ENCODE data around the gene UGGT1.
"Not testable (repeated sequence)": the region's sequence is repeated elsewhere in the genome, so short reads cannot be mapped to it uniquely, and the experiment has no call there.

UGGT1 gene

DNA sequence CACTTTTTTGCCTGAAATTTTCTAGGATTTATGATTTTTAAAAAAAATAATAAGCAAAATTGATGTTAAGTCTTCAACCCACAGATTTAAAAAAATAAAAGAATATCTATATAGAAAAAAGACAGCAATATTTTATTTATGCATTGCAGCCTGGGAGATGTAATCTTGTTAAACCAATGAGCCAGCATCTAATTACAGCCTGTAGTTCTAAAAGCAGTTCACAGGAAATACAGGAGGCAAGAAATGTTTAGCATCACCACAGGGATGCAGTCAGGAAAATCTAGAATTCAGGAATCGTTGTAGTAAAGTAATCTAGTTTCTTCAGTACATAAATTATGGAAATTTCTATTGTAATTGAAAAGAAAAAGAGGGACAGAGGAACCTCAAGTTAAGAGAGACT, 17.2 kb downstream of the UGGT1 start:
- no peak for DNase-seq

DNA sequence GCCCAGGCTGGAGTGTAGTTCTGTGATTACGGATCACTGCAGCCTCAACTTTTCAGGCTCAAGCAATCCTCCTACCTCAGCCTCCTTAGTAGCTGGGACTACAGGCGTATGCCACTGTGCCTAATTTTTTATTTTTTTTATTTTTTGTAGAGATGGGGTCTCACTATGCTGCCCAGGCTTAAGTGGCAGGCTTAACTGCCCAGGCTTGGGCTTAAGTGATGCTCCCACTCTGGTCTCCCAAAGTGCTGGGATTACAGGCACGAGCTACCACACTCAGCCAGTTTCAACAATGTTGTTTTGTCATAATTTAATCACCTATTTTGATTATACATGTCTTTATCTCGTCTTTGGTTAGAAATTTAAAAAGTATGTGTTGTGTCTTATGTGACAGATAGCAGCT, 18.2 kb downstream of the UGGT1 start:
- DNase-seq: no peak

DNA sequence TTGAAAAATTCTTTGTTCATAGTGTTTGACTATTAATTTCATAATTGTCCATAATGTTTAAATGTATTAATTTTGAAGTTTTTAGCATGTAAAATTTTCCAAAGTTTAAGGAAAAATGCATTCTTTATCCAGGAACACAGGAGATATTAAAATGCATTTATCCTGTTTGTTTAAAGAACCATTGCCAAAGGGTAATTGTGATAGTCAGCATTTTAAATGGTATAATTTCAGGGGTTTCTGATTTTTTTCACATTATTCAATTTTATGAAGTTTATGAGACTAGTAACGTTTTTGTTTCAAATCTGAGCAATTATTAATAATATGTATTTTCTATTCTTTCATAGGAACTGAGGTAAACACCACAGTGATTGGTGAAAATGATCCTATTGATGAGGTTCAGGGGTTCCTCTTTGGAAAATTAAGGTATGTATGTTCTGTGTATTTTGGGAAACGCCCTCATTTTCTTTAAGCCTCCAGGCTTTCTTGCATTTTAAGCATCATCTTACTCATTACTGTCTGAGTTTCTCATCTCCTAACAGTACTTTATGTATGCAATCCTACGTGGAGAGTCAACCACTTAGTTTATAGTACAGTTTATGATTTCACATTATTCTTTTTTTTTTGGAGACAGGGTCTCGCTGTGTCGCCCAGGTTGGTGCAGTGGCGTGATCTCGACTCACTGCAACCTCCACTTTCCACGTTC, 25.1 kb downstream of the UGGT1 start:
- DNase-seq: no peak

DNA sequence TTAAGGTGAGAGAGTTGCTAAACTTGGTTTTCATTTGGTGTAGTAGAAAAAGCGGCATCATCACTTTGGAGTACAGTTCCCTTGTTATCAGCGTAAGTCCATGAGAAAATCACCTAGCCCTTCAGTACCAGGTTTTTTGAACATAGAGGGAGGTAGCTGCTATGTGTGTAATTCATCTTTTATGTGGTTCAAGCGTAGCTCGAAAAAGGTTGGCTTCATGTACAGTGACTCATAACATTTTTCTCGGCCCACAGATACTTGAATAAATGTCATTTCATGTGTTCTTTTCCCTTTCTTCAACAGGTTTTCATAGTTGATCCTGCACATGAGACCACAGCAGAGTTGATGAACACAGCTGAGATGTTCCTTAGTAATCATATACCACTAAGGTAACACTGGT, 43.6 kb downstream of the UGGT1 start:
- DNase-seq: no peak

DNA sequence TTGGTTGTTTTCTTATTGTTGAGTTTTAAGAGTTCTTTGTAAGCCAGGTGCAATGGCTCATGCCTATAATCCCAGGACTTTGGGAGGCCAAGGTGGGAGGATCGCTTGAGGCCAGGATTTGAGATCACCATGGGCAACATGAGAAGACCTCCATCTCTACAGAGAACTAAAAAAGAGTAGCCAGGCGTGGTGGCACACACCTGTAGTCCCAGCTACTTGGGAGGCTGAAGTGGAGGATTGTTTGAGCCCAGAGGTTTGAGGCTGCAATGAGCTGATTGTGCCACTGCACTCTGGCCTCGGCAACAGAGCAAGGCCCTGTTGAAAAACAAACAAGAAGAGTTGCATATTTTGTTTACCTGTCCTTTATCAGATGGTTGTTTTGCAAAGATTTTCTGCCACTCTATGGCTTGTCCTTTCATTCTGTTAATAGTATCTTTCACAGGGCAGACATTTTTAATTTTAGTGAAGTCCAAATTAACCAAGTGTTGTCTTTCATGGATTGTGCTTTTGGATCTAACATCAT, 46.2 kb downstream of the UGGT1 start:
- no peak for DNase-seq

DNA sequence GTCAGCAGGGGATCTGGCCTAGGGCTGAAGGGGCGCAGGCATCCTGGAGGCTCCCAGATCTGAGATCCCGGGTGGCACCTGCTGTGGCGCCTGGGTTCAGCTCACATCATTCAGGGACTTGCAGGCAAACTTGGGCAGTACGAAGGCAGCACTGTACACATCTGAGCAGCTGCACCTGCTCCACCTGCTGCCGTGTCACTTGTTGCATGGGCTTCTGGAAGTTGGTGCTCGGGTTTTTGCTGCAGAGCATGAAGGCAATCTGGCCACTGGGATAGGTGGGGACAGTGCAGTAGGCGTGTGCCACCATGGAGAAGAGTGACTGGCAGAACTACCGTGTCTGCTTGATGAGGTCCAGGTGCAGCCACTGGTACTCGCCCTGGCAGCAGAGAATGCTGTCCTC, 48.6 kb downstream of the UGGT1 start:
- no peak for DNase-seq

DNA sequence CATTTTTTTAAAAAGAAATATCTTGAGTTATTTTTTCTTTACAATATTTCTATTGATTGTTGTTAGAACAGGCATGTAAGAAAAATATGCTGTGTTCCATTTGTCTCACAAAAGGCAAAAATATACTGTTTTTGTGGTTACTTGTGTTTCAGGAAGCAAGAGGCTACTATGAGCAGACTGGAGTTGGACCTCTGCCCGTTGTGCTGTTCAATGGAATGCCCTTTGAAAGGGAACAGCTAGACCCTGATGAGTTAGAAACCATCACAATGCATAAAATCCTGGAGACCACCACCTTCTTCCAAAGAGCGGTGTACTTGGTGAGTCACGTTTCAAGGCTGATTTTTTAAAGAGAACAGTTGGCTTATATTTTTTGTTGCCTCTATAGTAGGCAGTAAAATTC, 54.7 kb downstream of the UGGT1 start:
- DNase-seq: no peak

DNA sequence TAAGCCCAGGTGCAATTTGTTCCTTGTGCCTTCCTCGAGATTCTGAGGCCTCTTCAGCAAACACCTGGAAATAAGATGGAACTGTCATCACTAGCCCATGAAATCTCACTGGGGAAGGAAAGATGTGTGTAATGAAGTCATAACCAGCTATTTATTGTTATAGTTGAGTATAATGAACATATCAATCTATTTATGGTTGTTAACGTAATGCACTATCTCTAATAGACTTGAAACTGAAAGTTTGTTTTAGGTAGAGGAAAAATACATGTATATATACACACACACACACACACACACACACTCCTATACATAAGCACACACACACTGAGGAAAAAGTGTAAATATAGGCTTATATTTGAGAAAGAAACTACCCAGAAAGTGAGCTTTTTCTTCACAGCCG, 62.8 kb downstream of the UGGT1 start:
- DNase-seq: no peak

DNA sequence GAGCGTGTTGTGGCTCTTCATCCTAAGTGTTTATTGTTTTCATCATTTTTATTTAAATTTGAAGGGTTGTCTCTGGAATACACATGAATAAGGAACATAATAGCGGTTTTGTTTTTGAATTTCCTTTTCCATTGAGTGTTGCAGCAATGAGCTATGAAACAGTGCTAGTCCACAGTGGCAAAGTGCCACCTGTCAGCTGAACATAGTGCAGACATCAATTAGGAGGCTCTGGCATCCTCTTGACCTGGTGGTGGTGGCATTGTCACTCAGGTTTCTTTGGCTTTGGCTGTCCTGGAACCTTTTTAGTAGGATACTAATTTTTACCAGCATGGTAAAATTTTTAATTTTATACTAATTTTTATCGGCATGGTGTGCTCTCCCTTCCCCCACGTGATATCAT, 63.2 kb downstream of the UGGT1 start:
- no peak for DNase-seq

DNA sequence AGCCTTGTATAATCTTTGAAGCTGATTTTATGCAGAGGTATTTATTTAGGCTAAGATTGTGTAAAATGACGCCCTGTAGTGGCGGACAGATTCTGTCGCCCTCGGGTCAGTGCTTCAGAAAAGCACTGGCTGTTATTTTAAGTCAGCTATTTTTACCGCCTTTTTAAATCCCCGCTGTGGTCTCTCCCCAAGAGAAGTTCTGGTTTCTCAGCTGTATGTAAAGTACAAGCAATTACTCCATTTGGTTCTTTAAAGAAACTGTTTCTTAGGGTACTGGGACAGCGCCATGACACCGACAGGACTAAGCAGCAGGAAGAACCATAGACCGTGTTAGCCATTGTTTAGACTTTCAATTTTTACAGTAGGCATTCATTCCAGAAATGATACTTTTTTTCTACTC, 65.0 kb downstream of the UGGT1 start:
- no peak for DNase-seq

DNA sequence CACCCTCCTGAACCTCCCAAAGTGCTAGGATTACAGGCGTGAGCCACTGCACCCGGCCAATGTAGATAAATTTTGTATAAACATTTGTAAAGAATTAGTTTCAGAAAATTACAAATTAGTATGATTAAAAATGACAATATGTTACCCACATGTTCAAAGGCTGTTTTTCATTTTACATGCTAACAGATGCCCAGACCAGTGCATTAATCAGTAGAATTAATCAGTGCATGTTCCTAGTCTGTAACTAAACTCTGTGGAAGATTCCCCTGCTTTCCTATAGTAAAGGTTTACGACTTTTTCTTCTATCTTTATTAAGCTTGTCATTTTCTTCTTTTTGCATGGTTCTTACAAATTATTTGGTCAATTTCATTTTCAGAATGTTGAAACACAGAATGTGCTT, 65.8 kb downstream of the UGGT1 start:
- DNase-seq: no peak

DNA sequence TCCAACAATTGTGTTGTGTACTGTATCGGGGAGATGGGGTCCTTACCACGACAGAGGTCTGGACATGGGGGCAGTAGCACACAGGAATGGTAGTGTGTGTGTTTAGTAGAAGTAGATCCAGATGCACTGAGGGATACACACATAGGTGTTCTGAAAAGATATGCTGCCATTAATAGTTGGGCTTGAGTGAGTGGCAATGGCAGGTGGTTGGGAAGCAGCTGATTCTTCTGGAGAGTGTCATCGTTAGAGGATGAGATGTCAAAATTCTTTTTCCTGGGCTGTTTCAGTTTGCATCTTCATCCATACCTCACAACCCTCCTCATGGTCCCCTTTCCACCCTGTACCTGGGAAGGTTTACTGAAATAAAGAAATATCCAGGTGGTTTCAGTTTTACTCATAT, 66.6 kb downstream of the UGGT1 start:
- no peak for DNase-seq

DNA sequence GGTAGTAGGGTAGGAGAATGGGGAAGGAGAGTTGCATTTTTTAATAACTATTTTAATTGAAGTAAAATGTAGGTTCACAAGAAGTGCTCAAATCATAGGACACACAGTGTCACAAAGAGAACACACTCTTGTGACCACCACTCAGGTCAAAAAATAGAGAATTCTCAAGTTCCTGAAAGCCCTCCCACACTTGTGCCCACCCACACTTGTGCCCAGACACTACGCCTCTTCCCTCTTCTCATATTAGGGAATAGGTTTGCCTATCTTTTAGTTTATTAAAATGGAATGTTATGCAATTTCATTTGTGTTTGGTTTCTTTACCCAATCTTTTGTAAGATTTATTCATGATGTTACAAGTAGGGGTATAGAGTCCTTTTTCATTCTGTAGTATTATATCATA, 67.2 kb downstream of the UGGT1 start:
- no peak for DNase-seq

DNA sequence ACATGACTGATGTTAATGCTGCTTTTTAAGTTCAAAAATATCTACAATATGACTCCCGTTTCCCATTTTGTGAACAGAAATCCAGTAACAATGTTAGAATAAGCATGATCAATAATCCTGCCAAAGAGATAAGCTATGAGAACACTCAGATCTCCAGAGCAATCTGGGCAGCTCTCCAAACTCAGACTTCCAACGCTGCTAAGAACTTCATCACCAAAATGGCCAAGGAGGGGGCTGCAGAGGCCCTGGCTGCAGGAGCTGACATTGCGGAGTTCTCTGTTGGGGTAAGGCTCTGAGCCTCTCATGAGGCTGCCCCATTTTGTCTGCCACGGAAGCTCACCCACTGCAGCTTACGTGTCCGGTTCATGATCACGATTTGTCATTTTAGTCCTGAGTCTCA, 68.4 kb downstream of the UGGT1 start:
- no peak for DNase-seq

DNA sequence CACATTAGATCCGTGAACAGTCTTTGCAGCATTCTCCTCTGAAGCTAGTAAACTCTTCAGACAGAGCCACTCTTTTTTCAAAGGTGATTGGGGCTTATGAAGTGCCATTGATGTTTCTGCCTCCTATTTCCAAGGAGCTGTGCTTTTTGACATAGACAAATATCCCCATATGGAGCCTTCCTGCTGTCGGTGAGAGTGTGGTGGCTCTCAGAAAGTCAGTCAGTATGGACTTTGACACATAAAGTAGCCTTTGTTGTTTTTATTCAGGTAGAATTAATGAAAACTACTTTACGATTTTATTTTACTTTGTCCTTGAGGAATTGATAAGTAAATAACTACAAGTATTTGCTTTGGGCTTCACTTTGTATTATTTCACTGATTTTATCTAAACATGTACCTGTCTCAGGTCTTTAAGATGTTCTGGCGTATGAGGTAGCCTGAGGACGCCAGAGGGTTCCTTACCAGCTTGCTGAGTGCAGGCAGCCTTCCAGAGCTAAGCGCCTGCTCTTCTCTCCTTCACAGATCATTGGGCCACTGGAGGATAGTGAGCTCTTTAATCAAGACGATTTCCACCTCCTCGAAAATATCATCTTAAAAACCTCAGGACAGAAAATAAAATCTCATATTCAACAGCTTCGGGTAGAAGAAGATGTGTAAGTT, 69.7 kb downstream of the UGGT1 start:
- no peak for DNase-seq

DNA sequence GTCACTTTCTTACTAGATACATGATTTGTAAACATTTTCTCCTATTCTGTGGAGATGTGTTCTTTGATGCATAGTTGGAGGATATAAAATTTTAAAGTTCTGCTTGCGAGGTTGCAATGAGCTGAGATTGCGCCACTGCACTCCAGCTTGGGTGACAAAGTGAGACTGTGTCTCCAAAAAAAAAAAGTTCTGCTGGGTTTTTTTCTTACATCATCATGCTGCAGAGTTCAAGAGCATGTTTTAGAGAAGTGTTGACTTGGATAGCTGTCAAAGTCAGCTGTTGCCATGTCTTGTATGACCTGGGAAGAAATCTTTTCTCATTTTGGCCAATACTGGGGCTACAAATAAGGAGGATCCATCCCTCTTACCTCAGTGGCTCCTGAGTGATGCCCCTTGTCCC, 71.3 kb downstream of the UGGT1 start:
- DNase-seq: no peak

DNA sequence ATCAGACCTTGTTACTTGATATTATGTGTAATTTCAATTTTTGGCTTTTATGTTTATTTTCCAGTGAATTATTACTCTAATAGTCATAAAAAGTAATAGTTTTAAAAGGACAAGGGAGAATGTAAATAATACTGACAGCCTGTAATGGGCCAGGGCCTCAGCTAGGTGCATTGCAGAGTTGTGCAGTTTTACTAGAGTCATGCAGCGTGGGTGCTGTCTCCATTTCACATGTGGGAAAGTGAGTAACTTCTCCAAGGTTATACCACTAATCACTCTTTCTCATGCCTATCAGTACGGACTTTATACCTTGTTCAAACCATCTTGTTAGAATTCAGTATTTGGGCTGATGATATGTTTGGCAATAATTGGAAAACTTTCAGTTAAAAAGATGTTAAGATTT, 73.3 kb downstream of the UGGT1 start:
- DNase-seq: no peak

DNA sequence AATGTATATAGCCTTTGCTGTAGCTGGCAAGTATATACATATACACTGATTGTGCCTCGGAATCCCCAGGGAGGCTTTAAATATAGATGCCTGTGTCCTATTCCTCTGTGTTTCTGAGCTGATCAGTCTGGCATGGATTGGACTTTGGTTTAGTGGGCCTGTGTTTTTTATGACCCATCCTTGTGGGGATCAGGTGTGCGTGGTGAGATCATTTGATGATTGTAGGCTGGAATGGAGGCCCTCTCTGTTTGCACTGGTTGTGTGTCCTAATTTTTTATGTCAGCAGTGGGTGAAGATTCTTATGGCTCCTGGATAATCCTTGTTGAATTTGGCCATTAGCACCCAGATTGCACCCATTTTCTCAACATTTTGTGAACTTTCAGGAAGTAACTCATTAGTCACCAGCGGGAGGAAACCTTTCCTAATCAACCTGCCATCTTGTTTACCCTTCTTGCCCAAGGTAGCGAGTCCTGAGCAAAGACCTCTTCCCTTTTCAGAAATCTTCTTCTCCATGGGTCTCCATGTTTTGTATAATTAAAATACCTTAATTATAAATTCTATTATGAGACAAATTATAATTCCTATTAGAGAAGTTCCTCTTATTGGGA, 75.8 kb downstream of the UGGT1 start:
- DNase-seq: no peak

DNA sequence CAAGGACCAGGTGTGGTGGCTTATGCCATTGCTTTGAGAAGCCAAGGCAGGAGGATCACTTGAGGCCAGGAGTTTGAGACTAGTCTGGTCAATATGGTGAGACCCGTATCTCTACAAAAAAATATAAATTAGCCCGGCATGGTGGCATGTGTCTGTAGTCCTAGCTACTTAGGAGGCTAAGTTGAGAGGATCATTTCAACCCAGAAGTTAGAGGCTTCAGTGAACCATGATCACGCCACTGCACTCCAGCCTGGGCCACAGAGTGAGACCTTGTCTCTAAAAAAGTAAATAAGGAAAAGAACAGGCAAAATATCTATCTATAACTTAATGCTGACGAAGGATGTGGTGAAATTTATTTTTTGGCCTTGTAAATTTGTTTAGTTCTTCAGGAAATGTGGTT, 78.1 kb downstream of the UGGT1 start:
- no peak for DNase-seq

DNA sequence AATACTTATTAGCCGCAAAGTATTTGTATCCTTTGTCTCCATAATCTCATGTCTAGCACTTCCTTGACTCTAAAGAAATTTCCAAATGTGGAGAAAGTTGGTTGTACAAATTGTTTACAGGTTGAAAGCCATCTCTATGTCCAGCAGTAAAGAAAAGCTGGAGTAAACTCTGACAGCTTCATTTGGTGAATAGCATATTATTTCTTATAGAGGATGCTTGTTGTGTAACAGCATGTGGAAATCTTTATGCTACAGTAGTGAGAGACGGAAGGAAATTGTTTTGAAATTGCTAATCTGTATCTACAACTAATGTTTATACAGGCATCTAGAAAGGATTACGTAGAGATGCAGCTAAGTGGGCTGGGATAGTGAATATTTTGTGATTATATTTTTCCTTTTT, 78.5 kb downstream of the UGGT1 start:
- DNase-seq: no peak

DNA sequence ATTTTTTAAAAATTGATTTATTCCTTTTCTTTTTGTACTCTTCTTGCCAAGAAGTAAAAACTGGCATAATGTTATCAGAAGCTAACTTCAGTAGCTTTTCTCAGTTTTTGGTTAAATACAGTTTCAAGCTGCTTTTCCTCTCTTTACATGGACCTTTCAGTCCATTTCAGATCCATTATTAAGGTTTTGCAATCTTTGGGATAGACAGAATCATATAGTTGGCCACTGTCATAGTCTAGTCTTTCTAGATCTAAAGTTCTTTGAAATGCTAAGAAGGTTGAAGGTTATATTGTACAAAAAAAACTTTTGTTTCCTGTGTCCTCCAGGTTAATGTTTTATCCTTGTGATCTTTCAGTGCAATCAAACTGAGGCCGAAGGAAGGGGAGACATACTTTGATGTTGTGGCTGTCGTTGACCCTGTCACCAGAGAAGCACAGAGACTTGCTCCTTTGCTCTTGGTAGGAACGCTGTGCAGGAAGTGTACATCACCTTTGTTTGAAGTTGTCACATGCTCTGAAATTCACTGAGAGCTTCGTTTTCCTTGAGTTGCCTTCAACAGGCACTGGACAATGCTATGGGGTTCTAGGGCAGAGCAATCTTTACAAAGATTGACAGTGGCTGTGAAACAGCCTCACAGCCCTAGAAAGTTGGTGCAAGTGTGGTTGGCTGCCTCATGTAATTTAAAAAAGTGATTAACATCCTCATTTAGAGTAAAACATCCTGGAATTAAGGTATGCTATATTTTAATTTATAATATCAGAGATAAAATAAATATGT, 79.1 kb downstream of the UGGT1 start:
- DNase-seq: no peak

DNA sequence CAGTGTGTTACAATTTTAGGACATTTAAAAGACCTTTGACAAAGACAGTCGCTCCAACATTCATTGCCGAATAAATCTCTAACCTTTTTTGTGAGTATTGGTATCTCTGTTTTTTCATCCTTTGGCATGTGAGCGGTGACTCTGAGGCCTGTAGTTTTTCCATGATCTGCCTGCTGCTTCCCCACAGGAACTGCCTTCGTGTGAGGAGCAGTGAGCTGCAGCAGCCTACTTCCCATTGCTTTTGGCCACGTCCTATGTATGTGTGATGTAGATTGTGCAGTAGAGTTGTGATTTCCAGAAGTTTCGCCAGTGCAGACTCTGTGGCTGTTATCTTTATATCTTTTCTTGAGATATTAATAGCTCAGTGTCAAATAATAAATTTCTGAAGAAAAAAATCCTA, 79.8 kb downstream of the UGGT1 start:
- no peak for DNase-seq

DNA sequence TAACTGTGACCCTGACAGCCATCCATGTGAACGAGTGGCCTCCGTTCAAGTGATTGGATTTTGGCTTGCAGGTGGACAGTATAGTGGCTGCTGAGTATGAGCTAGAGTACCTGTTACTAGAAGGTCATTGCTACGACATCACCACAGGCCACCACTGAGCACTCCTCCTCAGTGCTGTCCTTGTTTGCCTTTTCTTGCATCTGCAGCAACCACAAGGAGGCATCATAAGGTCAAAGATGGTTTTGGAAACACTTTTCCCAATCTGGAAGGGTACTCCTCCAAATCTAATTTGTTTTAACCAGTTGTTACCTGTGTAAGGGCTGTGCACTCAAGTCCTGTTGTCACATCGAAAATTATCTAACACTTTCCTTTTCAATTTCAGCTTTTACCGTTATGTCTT, 81.2 kb downstream of the UGGT1 start:
- no peak for DNase-seq

DNA sequence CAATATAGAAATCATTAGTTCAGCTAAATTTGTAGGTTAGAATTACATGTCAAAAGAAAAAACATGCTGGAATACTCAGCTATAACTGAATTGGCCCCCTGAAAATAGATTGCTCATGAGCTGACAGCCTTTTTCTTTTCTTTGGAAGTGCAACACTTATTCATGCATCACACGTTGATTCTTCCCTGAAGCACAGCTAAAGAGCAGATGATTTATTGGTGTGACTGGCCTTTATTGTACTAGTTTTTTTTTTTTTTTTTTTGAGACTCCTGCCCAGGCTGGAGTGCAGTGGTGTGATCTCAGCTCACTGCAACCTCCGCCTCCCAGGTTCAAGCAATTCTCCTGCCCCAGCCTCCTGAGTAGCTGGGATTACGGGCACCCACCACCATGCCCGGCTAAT, 83.1 kb downstream of the UGGT1 start:
- DNase-seq: not testable (repeated sequence)
